NCI-H1436 treated with DMSO at 0.1 percent for 48 hours (cell line): ENCODE data around the gene SNX12.

ENCODE experiments used
- DNase-seq: peaks from one replicate; lab custom pipeline; 2025; lab: John Stamatoyannopoulos, UW

SNX12 gene

GRCh38 chrX:71068044-71068918 is at the start of gene SNX12:
Gene SNX12 (minus strand): TSS chrX:71068334. CDS start chrX:71068306, 28 bp downstream.
- peak; percentile 82 for DNase-seq

GRCh38 chrX:71117358-71117757 is 49.2 kb upstream of the SNX12 start:
- no peak for DNase-seq

DNA sequence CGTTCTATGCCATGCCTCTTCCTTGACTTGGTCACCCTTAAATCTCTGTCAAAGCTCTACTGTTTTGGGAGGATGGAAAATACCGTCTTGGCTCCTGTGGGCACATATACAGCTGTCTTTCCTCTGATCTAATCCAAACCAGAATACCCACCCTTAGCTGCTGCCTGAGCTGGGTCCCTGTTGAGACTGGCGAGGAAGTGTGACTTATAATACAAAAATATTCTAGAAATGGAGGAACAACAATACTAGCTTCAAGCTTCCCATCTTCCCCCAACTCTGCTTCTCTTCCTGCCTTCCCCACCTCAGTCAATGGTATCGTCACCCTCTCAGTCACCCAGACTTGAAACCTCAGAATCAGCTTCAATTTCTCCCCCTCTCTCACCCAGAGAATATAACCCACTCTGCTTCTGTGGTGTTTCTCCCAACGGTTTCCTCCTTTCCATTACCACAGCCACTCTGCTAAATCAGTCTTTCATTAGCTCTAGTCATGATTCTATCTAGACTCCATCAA is 43.8 kb upstream of the SNX12 start:
- no peak for DNase-seq

DNA sequence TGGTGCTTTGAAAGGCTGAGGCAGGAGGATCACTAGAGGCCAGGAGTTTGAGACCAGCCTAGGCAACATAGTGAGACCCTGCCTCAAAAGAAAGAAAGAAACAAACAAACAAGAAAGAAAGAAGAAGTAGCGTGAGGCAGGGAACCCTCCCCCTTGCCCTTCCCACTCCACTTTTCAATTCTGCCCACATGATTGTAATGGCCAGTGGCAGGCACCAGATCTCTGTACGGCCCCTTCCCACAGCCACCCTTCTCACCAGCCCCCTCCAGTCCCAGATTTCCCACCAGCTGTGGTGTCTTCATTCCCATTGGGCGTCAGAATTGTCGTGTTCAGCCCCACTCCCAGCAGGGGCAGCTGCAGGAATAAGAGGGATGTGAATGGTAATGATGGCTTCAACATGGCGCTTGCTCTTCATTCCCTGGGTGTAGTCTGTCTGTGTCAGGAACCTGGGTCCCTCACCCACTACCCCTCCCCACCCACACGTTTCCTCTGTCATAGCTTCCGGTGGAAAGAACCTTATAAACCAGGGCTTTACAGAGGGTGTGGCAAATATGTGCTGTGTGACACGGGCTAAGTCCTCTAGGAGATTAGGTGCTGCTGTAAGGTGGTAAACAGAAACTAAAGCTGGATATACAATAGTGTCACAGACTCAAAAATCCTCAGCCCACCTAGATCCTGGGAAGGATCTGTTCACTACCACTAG is 43.2 kb upstream of the SNX12 start, which contains the start of gene IL2RG:
Gene IL2RG (minus strand): TSS at position 437 of the 703 bp plus-strand sequence. CDS start 38 bp downstream, at position 399.
- no peak for DNase-seq

DNA sequence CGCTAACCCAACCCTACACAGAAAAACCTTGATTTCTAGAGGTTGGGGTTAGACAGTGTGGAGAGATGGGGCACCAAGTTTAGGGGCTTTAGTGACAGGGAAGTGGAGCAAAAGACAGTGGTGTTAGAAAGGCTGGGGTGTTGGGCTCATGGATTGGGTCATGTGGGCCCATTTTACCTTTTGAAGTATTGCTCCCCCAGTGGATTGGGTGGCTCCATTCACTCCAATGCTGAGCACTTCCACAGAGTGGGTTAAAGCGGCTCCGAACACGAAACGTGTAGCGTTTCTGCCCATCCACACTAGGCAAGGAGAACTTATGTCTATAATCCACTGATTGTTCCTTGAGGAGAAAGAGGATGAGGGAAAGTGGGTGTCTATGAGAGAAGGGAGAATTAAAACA is 40.9 kb upstream of the SNX12 start:
- no peak for DNase-seq

DNA sequence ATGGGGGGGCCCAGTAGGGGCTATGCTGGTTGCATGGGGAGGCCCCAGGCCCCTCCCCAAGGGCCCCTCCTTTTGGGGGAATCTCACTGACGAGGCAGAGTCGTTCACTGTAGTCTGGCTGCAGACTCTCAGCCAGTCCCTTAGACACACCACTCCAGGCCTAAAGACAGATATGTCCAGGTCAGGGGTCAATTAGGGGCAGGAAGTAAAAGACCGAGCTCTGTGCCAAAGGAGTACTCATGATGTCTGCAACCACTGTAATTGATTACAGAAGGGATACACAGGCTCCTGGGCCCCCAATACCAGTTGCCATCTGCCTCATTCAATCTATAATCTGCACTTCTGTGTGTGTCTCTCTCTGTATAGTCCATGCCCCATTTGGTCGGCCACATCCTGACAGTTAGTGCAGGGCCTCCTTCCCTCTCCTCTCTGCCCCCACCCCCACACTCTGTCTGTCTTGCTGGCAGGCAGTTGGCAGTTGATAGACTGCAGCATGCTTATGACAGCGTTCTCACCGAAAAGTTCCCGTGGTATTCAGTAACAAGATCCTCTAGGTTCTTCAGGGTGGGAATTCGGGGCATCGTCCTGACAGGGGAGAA is 39.7 kb upstream of the SNX12 start:
- DNase-seq = no peak

DNA sequence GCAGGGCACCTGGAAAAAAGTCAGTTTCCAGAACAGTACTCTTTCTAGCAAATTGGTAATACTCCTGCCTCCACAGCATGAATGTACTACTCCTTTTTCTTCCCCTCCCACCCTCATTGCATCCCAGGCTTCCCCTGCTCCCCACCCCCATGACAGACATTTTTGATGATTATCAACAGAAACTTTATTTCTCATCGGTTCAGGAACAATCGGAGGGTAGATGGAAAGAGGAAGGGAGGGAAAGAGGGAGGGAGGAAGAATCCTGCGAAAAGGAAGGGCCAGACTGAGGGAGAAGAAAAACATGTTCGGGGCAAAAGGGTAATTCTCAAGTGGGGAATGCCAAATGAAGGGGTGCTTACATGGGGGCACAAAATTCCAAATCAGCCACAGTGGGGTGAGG is 39.1 kb upstream of the SNX12 start:
- DNase-seq = no peak

DNA sequence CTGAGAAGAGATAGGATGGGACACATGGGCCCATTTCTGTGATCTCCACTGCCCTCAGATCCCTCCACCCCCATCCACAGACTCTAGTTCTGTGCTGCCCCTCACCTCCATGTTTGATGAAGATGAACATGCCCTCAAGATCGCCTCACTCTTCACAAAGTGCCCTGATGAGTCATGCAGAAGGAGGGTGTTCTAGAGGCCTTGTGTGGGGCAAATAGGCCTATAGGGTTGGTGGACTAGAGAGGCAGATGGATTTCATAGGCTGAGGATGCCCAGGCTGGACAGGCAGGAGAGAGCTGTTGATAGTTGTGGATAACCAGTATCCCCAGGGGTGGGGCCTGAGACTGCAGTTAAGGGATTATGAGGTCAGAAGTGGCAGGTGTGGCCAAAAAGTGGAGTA is 38.3 kb upstream of the SNX12 start, which contains the start of gene CXorf65:
Gene CXorf65 (minus strand): TSS at position 314 of the 400 bp plus-strand sequence. CDS start 184 bp downstream, at position 130.
- DNase-seq = no peak

DNA sequence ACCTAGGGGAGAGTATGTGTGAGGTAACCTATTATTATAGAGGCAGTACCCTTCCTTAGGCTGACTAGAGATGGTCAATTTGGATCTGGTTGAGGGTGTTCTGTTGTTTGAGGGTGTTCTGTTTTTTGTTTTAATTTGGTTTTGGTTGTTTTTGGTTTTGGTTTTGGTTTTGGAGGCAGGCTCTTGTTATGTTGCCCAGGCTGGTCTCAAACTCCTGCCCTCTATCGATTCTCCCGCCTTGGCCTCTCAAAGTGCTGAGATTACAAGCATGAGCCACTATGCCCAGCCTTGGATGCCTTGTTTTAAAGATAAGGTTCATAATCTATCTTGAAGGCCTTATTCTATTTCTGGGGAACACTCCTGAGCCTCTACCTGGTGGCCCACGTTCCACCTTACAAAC is 37.5 kb upstream of the SNX12 start:
- no peak for DNase-seq

GRCh38 chrX:71103110-71103983 is 35.2 kb upstream of the SNX12 start:
- DNase-seq = peak; percentile 47

DNA sequence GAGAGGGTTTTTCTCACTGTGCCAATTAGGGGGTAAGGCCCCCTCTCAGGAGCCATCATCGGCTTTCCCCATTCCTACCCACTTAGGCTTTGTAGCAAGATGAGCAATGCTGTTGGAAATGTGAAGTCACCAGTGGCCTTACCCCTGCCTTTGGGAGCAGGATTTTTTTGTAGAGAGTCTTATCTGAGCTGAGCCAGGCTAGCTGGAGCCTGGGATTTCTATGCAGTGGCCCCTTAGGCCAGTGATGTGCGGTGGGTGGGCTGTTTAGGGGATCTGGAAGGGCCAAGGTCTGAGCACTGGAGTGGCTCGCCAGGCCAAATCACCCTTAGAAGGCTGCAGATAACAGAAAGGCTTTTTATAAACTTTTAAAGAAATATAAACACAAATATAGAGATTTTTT is 34.2 kb upstream of the SNX12 start:
- no peak for DNase-seq

DNA sequence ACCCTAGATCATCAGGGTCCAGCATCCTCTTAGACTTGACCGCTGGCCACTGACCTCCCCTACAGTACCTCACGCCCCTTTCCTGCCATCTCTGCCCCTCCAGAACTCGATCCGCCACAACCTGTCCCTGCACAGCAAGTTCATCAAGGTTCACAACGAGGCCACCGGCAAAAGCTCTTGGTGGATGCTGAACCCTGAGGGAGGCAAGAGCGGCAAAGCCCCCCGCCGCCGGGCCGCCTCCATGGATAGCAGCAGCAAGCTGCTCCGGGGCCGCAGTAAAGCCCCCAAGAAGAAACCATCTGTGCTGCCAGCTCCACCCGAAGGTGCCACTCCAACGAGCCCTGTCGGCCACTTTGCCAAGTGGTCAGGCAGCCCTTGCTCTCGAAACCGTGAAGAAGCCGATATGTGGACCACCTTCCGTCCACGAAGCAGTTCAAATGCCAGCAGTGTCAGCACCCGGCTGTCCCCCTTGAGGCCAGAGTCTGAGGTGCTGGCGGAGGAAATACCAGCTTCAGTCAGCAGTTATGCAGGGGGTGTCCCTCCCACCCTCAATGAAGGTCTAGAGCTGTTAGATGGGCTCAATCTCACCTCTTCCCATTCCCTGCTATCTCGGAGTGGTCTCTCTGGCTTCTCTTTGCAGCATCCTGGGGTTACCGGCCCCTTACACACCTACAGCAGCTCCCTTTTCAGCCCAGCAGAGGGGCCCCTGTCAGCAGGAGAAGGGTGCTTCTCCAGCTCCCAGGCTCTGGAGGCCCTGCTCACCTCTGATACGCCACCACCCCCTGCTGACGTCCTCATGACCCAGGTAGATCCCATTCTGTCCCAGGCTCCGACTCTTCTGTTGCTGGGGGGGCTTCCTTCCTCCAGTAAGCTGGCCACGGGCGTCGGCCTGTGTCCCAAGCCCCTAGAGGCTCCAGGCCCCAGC is 32.7 kb upstream of the SNX12 start:
- no peak for DNase-seq

- no peak for DNase-seq
Measured at GRCh38 chrX:71099736-71100135, 31.6 kb upstream of the SNX12 start.

- no peak for DNase-seq
Measured at GRCh38 chrX:71098951-71099506, 30.9 kb upstream of the SNX12 start.

DNA sequence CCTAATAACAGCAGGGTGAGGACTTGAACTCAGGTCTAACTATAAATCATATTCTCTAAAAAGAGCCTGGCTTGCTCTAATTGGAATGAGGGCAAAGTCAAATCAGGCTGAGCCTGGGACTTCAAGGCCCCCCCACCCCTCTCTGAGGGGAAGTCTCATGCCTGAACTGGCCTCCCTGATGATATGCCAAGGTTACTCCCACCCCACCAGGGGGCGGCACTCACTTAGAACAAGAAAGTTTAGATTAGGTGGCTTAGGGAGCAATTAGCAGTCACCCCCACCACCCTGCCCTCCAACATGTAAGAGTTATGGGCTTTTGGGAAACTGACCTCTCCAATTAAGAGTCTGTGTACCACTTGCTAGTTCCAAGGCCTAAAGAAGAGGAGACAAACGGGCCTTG is 30.2 kb upstream of the SNX12 start:
- no peak for DNase-seq

GRCh38 chrX:71096760-71097032 is 28.6 kb upstream of the SNX12 start:
- no peak for DNase-seq

DNA sequence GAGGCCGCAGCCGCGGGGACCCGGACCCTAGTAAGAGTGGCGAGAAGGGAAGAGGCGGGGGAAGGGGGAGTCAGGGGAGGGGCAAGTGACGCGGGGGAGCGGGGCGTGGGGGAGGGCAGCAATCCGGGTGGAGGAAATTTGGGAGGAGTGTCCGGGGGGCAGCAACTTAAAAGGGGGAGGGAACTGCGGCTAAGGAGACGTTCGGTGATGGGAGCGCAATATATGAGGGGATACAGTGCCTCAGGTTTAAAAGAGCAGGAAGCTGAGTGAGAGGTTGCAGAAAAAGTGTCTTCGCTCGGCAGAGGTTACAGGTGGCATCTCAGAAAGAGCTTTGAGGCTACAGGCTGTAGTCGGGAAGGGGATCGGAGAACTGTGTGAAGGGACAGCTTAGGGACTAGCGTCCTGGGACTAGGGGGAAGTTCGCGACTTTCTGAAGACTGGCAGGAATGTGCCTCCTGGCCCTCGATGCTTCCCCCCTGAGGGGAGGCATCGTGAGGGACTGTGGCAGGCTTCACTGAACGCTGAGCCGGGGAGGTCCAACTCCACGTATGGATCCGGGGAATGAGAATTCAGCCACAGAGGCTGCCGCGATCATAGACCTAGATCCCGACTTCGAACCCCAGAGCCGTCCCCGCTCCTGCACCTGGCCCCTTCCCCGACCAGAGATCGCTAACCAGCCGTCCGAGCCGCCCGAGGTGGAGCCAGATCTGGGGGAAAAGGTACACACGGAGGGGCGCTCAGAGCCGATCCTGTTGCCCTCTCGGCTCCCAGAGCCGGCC is 28.0 kb upstream of the SNX12 start:
- DNase-seq = peak; percentile 5

GRCh38 chrX:71095555-71095980 is 27.4 kb upstream of the SNX12 start, which contains the start of gene FOXO4:
Gene FOXO4 (plus strand): TSS chrX:71095851. CDS start chrX:71096529, 678 bp downstream.
- peak; percentile 47 for DNase-seq

GRCh38 chrX:71095033-71095432 is 26.9 kb upstream of the SNX12 start:
- no peak for DNase-seq
